Activated naive CD4-positive, alpha-beta T cell treated with anti-CD3 and anti-CD28 coated beads, Interleukin-2, amount 50 U/mL, for 72 hours (primary cell): ENCODE measurements around the gene SEPTIN8. TPM values are rescaled to one million over a fixed set of nuclear protein-coding genes. Genes with fewer than 3 reads are reported as not detected.

Experiments used
- ATAC-seq, 2 donors: fragments of 150-1000 bp; cut with Tn5 transposase; 2 replicates each; pipeline ENCODE4 v1.10.0; 2021; ENCODE audit warnings: mild to moderate bottlenecking in 2 of 2, moderate library complexity in 2 of 2
- DNase-seq, 2 donors: peaks; one replicate each; pipeline ENCODE4 v3.0.0; 2021 to 2022; ENCODE audit warnings: low spot score in 2 of 2
- H3K27ac Mint-ChIP-seq, 2 donors: one replicate each; pipeline ENCODE4 v1.8.0; 2022; ENCODE audit warnings: mild to moderate bottlenecking in 2 of 2, mixed read lengths in 2 of 2
- H3K36me3 Mint-ChIP-seq, 2 donors: one replicate each; pipeline ENCODE4 v1.8.0; 2022; ENCODE audit warnings: mixed read lengths in 2 of 2
- H3K9me3 Mint-ChIP-seq, 2 donors: one replicate each; pipeline ENCODE4 v1.8.0; 2022; ENCODE audit warnings: mixed read lengths in 2 of 2
- total RNA-seq, 2 donors: library from RNA; stranded (reverse); gene quantifications; one replicate each; pipeline ENCODE4 v1.2.3, GENCODE V29; 2022

SEPTIN8 gene
- total RNA-seq, 2 donors from 2014 or later = 9.4 to 15.5 TPM

GRCh38 chr5:132718544-132719312, 58.3 kb downstream of the SEPTIN8 start:
- Mint-ChIP-seq H3K27ac (no peak overlapping the region), H3K9me3 (no peaks in the 10 kb centered on the region)

DNA sequence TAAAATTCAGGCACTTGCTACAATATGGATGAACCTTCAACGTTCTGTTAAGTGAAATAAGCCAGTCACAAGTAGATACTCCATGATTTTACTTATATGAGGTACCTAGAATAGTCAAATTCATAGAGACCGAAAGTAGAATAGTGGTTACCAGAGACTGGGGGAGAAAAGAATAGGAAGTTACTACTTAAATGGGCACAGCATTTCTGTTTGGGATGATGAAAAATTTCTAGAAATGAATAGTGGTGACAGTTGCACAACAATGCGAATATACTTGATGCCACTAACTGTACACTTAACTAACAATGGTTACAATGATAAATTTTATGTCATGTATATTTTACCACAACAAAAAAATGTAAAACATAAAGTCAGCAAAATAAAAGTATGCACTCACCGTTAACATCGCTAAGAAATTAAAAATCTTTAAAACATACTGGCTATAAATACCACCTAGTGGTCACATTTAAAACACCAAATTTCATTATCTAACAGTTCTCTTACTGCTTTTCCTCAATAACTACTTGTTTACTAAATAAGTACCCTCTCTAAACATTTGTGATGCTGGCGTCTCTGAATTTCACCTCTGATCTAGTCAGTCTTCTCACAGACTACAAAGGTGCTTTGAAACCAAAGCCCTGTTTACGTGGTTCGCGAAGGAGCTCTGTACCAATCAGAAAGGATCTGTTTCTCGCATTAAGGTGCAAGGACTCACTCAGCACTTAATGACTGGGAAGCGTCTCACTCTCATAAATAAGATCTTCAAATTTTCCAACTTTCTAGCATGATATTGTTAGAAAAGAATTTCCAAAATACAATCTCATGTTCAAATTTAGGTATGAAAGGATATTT, 62.4 kb downstream of the SEPTIN8 start:
- no peaks in the 10 kb centered on the region for H3K36me3 Mint-ChIP-seq
- ATAC-seq = peak; percentile 61 to 92
- no peaks in the 10 kb centered on the region for H3K9me3 Mint-ChIP-seq
- H3K27ac Mint-ChIP-seq = peak overlapping the region in 1 of 2 donors; percentile 42
- DNase-seq = peak in 1 of 2 donors; percentile 10

More at GRCh38 chr5:132718544-132719312, 58.3 kb downstream of the SEPTIN8 start:
- H3K36me3 Mint-ChIP-seq = no peaks in the 10 kb centered on the region
- DNase-seq (no peak), ATAC-seq (no peak)

DNA sequence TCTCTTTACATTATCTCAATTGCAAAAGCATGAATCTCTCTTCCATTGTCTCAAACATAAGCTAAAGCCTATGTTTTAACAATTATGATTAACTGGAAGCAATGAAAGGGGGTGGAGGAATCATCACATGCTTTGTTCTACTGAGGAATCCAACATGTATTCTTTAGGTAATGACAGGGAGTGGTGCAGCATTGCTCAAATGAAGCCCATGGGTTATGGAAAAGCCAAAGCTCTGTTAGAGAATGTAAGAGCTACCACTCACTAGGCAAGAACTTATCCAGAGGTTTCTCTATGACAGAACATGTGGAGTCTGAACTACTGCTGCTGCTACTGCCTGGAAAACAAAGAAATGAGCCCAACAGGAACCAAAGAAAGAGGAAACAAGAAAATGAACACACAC, 68.4 kb downstream of the SEPTIN8 start:
- Mint-ChIP-seq H3K9me3 (no peaks in the 10 kb centered on the region), H3K27ac (no peak overlapping the region), H3K36me3 (peaks cover 0 to under 1% of the 10 kb centered on the region in 2 donors)
- ATAC-seq (no peak), DNase-seq (no peak)

DNA sequence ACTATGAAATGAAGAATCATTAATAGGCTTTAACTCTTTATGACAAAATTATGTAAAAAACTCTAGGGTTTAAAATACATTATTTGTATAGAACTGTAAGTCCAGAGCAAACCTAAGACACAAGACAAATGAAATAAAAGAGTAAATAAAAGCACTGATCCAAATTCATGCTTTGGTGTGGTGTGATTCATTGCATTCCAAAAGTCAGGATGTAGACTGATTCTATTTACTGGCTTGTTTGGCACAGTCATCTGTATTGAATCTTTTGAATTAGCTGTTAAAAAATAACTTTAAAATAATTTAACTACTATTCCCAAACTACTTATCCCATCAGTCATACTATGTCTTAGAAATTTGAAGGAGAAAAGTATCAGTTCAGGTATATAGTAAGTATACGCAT, 72.2 kb downstream of the SEPTIN8 start:
- Mint-ChIP-seq H3K27ac (no peak overlapping the region), H3K9me3 (no peaks in the 10 kb centered on the region), H3K36me3 (peaks cover 3 to 10% of the 10 kb centered on the region in 2 donors)
- ATAC-seq (no peak), DNase-seq (no peak)

Other genes starting within 250 kb of the SEPTIN8 start
- not detected for gene IL5, start 233.7 kb downstream of the SEPTIN8 start, total RNA-seq
- gene RAD50, start 220.3 kb downstream of the SEPTIN8 start, total RNA-seq = 10 to 100 TPM; 30.6 to 47.7 TPM
- gene IL13, start 119.1 kb downstream of the SEPTIN8 start, total RNA-seq = under 1 TPM; 0.72 to 0.98 TPM
- gene IL4, start 103.2 kb downstream of the SEPTIN8 start, total RNA-seq = not detected
- 10 to 100 TPM in 1 of 2 donors, 1 to 10 TPM in 1; 9.0 to 12.7 TPM for gene KIF3A, start 39.7 kb downstream of the SEPTIN8 start, total RNA-seq
- 1 to 10 TPM in 1 of 2 donors, under 1 TPM in 1; 0.87 to 2.2 TPM for gene CCNI2, start 29.8 kb downstream of the SEPTIN8 start, total RNA-seq
- not detected for gene SOWAHA, start 36.1 kb upstream of the SEPTIN8 start, total RNA-seq
- gene SHROOM1, start 53.4 kb upstream of the SEPTIN8 start, total RNA-seq = 1 to 10 TPM; 1.3 to 2.3 TPM
- 1 to 10 TPM; 1.1 to 1.3 TPM for gene GDF9, start 89.2 kb upstream of the SEPTIN8 start, total RNA-seq
- gene UQCRQ, start 89.4 kb upstream of the SEPTIN8 start, total RNA-seq = 100 to 1,000 TPM; 396 to 399 TPM
- gene LEAP2, start 96.4 kb upstream of the SEPTIN8 start, total RNA-seq = 1 to 10 TPM; 1.5 to 3.8 TPM
- gene AFF4, start 186.4 kb upstream of the SEPTIN8 start, total RNA-seq = 10 to 100 TPM; 31.6 to 52.8 TPM
- 10 to 100 TPM; 24.9 to 34.8 TPM for gene ZCCHC10, start 249.3 kb upstream of the SEPTIN8 start, total RNA-seq